K562 (cell line): ENCODE data around the gene SCAPER. TPM values are rescaled to one million over a fixed set of nuclear protein-coding genes. Genes with fewer than 3 reads are reported as not detected.

ENCODE experiments used
- ATAC-seq: fragments of 200-7000 bp; cut with Tn5 transposase; 3 replicates; pipeline ENCODE4 v1.9.1; 2020; ENCODE audit warnings: moderate library complexity
- BruUV-seq: library from RNA; stranded (reverse); fragments of 400-500 nt; replicated peaks from 2 replicates; lab custom pipeline; 2021; lab: Mats Ljungman, UMichigan
- CTCF ChIA-PET: fragments of 300-600 bp; formaldehyde crosslinking; extraction: SDS; loops from one replicate; lab custom pipeline; 2021; ENCODE audit warnings: low intra/inter-chr PET ratio; lab: Yijun Ruan, JAX
- POLR2A ChIA-PET: fragments of 300-600, 350-650 bp; sonication (Branson Sonifier 250); formaldehyde crosslinking; extraction: SDS; loops from one replicate; lab custom pipeline; 2021; ENCODE audit warnings: antibody characterized with exemption, inconsistent platforms; lab: Yijun Ruan, JAX
- DNase-seq, 4 experiments: peaks; one replicate each; pipeline versions ENCODE4 v3.0.0 to v3.0.0-alpha.2; 2011 to 2018; ENCODE audit warnings: low spot score in 3 of 4, mixed read lengths in 3 of 4; ENCODE audit errors: extremely low read depth in 1 of 4
- FAIRE-seq: peaks from 2 replicates; lab custom pipeline; 2011; peaks lifted over from hg19 to GRCh38; lab: Jason Lieb, UNC
- H2AFZ ChIP-seq: 2 replicates; pipeline ENCODE4 v1.6.0; 2011; ENCODE audit warnings: low read depth, low read length, control low read depth, inconsistent platforms
- H3K27ac ChIP-seq: fragments of 200-600 bp; 3 replicates; pipeline ENCODE4 v1.8.0; 2011; ENCODE audit warnings: low read depth, mild to moderate bottlenecking, control low read depth, inconsistent platforms, low read length, moderate library complexity, mixed read lengths; ENCODE audit errors: extremely low read depth
- H3K27me3 ChIP-seq, 2 experiments: fragments of 300-600 bp in 1 of 2; 2 replicates in 1 of 2; 3 replicates in 1 of 2; pipeline versions ENCODE4 v1.6.0 to v1.8.0; 2011; ENCODE audit warnings: inconsistent platforms in 2 of 2, low read length in 2 of 2, mild to moderate bottlenecking in 1 of 2, mixed read lengths in 1 of 2, moderate library complexity in 1 of 2; ENCODE audit not compliant: control insufficient read depth in 2 of 2, insufficient read depth in 2 of 2
- H3K36me3 ChIP-seq: fragments of 300-600 bp; 3 replicates; pipeline ENCODE4 v1.8.0; 2011; ENCODE audit warnings: mild to moderate bottlenecking, low read length, inconsistent platforms; ENCODE audit not compliant: control insufficient read depth, insufficient read depth
- H3K4me1 ChIP-seq, 2 experiments: fragments of 200-600 bp in 1 of 2; replicated peaks in 1 of 2; 2 replicates in 1 of 2; 3 replicates in 1 of 2; pipeline versions ENCODE4 v1.5.1 to v1.8.0; 2011; ENCODE audit warnings: inconsistent platforms in 2 of 2, low read length in 2 of 2, mild to moderate bottlenecking in 1 of 2, mixed read lengths in 1 of 2, moderate library complexity in 1 of 2; ENCODE audit not compliant: control insufficient read depth in 2 of 2, insufficient read depth in 2 of 2
- H3K4me2 ChIP-seq: 2 replicates; pipeline ENCODE4 v1.6.1; 2011; ENCODE audit warnings: low read length, control low read depth, inconsistent platforms, mixed read lengths; ENCODE audit not compliant: insufficient read depth
- H3K4me3 ChIP-seq: fragments of 200-600 bp; sonication (generic), shearing (Covaris generic); 2 replicates; pipeline ENCODE4 v1.5.1; 2016; ENCODE audit warnings: control low read depth, inconsistent platforms
- H3K79me2 ChIP-seq: fragments of 200-600 bp; 3 replicates; pipeline ENCODE4 v1.8.0; 2011; ENCODE audit warnings: low read length, inconsistent platforms; ENCODE audit not compliant: control insufficient read depth, insufficient read depth
- H3K9ac ChIP-seq, 2 experiments: 2 replicates each; pipeline versions ENCODE4 v1.6.0 to v1.6.1; 2011; ENCODE audit warnings: low read depth in 2 of 2, low read length in 2 of 2, control low read depth in 1 of 2, inconsistent platforms in 1 of 2, mild to moderate bottlenecking in 1 of 2, mixed read lengths in 1 of 2; ENCODE audit not compliant: insufficient read depth in 1 of 2
- H3K9me1 ChIP-seq: one replicate; pipeline ENCODE4 v1.6.0; 2011; ENCODE audit warnings: inconsistent platforms, mild to moderate bottlenecking, low read length, moderate library complexity; ENCODE audit not compliant: control insufficient read depth, insufficient read depth
- H3K9me3 ChIP-seq: replicated peaks from 2 replicates; pipeline ENCODE4 v1.5.1; 2011; ENCODE audit warnings: low read depth, low read length, inconsistent platforms; ENCODE audit not compliant: control insufficient read depth, insufficient read depth
- H4K20me1 ChIP-seq: replicated peaks from 2 replicates; pipeline ENCODE4 v1.6.1; 2011; ENCODE audit warnings: low read length, inconsistent platforms, mixed read lengths; ENCODE audit not compliant: control insufficient read depth, insufficient read depth
- CHD4 ChIP-seq: fragments of 200-600 bp; sonication (generic); IDR thresholded peaks from 3 replicates; pipeline ENCODE4 v1.6.1; 2012; ENCODE audit warnings: low read depth, mild to moderate bottlenecking, mixed read lengths, low read length, inconsistent platforms; ENCODE audit not compliant: insufficient read depth, insufficient replicate concordance, poor library complexity, severe bottlenecking
- SIN3B ChIP-seq: fragments of 450-650 bp; IDR thresholded peaks from 2 replicates; pipeline ENCODE4 v1.6.1; 2017; ENCODE audit warnings: low read depth, mild to moderate bottlenecking, moderate library complexity
- ZFP36 ChIP-seq: fragments of 150-350 bp; IDR thresholded peaks from 2 replicates; pipeline ENCODE4 v1.6.1; 2018; ENCODE audit warnings: low read length, low read depth; ENCODE audit not compliant: partially characterized antibody
- ZZZ3 ChIP-seq: fragments of 450-650 bp; IDR thresholded peaks from 2 replicates; pipeline ENCODE4 v1.6.1; 2016; ENCODE audit warnings: antibody characterized with exemption, mild to moderate bottlenecking, moderate library complexity
- WGBS: fragments of 100-300 bp; shearing (Covaris generic); methylation state at CpG from one replicate; pipeline ENCODE4 v1.1.6; 2016; ENCODE audit warnings: low coverage, mixed read lengths; ENCODE audit not compliant: insufficient coverage; ENCODE audit errors: missing lambda C conversion rate; 5-methylcytosine and 5-hydroxymethylcytosine counted together
- in situ Hi-C: fragments of 300-500 bp; cut with MboI; formaldehyde crosslinking; loops from 4 replicates; pipeline ENCODE4 v1.15.0; 2018; ENCODE audit warnings: inconsistent platforms, mixed read lengths
- intact Hi-C: fragments of 100-400 bp; cut with micrococcal nuclease; formaldehyde crosslinking; loops from 2 replicates; pipeline ENCODE4 v1.14.2; 2022
- polyA plus RNA-seq, 8 experiments: library from polyadenylated mRNA; depleted of rRNA in 4 of 8; stranded (reverse) in 5 of 8; unstranded in 3 of 8; fragments of >200 nt; fragmentation: Nextera tagmentation in 2 of 8; fragmentation: Illumina TruSeq in 1 of 8; extraction: Ambion mirVana in 2 of 8; extraction: Trizol in 1 of 8; gene quantifications; 2 replicates each; pipeline versions ENCODE4 v1.2.1 to v1.2.3, GENCODE V29; 2011 to 2014; ENCODE audit warnings: inconsistent platforms in 1 of 8, missing spikeins in 1 of 8
- total RNA-seq, 7 experiments: library from RNA; depleted of rRNA in 6 of 7; stranded (reverse); fragments of >200 nt in 6 of 7; fragmentation: Illumina TruSeq in 2 of 7; extraction: Trizol in 2 of 7; gene quantifications; 2 replicates each; pipeline versions ENCODE4 v1.2.1 to v1.2.3, GENCODE V29; 2011 to 2021; ENCODE audit warnings: low replicate concordance in 1 of 7
- TF ChIP-seq, protein P1 (sequence below): sonication (generic); formaldehyde crosslinking; IDR thresholded peaks from 2 replicates; pipeline ENCODE4 v1.8.1; 2022; ENCODE audit warnings: missing genetic modification reagents
- TF ChIP-seq, protein P2 (sequence below): fragments of 250-450 bp; sonication (Bioruptor Pico); IDR thresholded peaks from 2 replicates; pipeline ENCODE4 v1.8.0; 2021; ENCODE audit warnings: borderline replicate concordance, mild to moderate bottlenecking, moderate library complexity; ENCODE audit not compliant: poor library complexity, severe bottlenecking

The SCAPER gene
- total and polyA plus RNA-seq, 9 of the 15 experiments (the other 6 are each of a cell fraction or from before 2014, with no cell fraction given), result 1.3 to 5.7 (median 3.2) TPM

DNA sequence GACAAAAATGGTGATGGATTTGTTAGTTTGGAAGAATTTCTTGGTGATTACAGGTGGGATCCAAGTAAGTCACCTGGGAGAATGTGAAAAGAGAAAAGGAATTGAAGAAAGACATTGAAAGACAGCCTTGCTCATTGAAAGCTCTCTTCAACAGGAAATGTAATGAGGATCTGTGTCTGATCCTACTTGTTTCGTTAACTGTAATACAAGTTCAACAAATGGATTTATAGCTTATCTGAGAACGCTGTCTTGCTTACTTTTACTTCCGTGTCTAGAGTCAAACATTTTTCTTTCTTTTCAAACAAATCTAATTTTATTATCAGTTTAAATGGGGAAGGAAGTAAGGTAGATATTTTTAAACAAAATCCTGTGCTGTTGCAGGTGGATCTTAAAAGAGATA, 42.3 kb upstream of the SCAPER start:
- POLR2A ChIA-PET, result interaction anchor here (1.1 to 1.4 kb wide), 3 partner anchors 9 to 16 kb away, joined by 3 to 6 read pairs (median 3); partner anchors contain the start of gene RCN2
- Histone ChIP-seq H2AFZ (no peak overlapping the region), H3K4me3 (no peak overlapping the region), H3K9ac (no peak overlapping the region), H3K4me1 (no peaks in the 10 kb centered on the region), H4K20me1 (no peaks in the 10 kb centered on the region; the same call in 1 of the 2 replicates), H3K9me3 (no peaks in the 10 kb centered on the region), H3K4me2 (no peak overlapping the region), H3K36me3 (peaks cover 61% of the 10 kb centered on the region; the same call in 1 of the 3 replicates), H3K27ac (no peak overlapping the region), H3K9me1 (no peaks in the 10 kb centered on the region), H3K79me2 (no peaks in the 10 kb centered on the region), H3K27me3 (no peaks in the 10 kb centered on the region)
- TF ChIP-seq CHD4 (no peak), SIN3B (no peak), ZFP36 (no peak), ZZZ3 (no peak)
- TF ChIP-seq, protein P1, sequence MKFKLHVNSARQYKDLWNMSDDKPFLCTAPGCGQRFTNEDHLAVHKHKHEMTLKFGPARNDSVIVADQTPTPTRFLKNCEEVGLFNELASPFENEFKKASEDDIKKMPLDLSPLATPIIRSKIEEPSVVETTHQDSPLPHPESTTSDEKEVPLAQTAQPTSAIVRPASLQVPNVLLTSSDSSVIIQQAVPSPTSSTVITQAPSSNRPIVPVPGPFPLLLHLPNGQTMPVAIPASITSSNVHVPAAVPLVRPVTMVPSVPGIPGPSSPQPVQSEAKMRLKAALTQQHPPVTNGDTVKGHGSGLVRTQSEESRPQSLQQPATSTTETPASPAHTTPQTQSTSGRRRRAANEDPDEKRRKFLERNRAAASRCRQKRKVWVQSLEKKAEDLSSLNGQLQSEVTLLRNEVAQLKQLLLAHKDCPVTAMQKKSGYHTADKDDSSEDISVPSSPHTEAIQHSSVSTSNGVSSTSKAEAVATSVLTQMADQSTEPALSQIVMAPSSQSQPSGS (CRISPR knock-in tag), result no peak
- TF ChIP-seq, protein P2, sequence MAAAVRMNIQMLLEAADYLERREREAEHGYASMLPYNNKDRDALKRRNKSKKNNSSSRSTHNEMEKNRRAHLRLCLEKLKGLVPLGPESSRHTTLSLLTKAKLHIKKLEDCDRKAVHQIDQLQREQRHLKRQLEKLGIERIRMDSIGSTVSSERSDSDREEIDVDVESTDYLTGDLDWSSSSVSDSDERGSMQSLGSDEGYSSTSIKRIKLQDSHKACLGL (CRISPR knock-in tag), result no peak
- DNase-seq (no peak), FAIRE-seq (no peak), ATAC-seq (no peak)
- intact Hi-C loops (no loop called here), in situ Hi-C loops (no loop called here)
- 74% methylated on average over 3 of the region's 3 CpGs for WGBS
- no TSS peak for BruUV-seq
- CTCF ChIA-PET, result no interaction called here
